K562 (cell line): ENCODE data around the gene ASB4. TPM values are rescaled to one million over a fixed set of nuclear protein-coding genes. Genes with fewer than 3 reads are reported as not detected.

ENCODE experiments used
- ATAC-seq: fragments of 200-7000 bp; cut with Tn5 transposase; 3 replicates; pipeline ENCODE4 v1.9.1; 2020; ENCODE audit warnings: moderate library complexity
- BruUV-seq: library from RNA; stranded (reverse); fragments of 400-500 nt; replicated peaks from 2 replicates; lab custom pipeline; 2021; lab: Mats Ljungman, UMichigan
- CTCF ChIA-PET: fragments of 300-600 bp; formaldehyde crosslinking; extraction: SDS; loops from one replicate; lab custom pipeline; 2021; ENCODE audit warnings: low intra/inter-chr PET ratio; lab: Yijun Ruan, JAX
- POLR2A ChIA-PET: fragments of 300-600, 350-650 bp; sonication (Branson Sonifier 250); formaldehyde crosslinking; extraction: SDS; loops from one replicate; lab custom pipeline; 2021; ENCODE audit warnings: antibody characterized with exemption, inconsistent platforms; lab: Yijun Ruan, JAX
- DNase-seq, 4 experiments: peaks; one replicate each; pipeline versions ENCODE4 v3.0.0 to v3.0.0-alpha.2; 2011 to 2018; ENCODE audit warnings: low spot score in 3 of 4, mixed read lengths in 3 of 4; ENCODE audit errors: extremely low read depth in 1 of 4
- FAIRE-seq: peaks from 2 replicates; lab custom pipeline; 2011; peaks lifted over from hg19 to GRCh38; lab: Jason Lieb, UNC
- H2AFZ ChIP-seq: 2 replicates; pipeline ENCODE4 v1.6.0; 2011; ENCODE audit warnings: low read depth, low read length, control low read depth, inconsistent platforms
- H3K27ac ChIP-seq: fragments of 200-600 bp; 3 replicates; pipeline ENCODE4 v1.8.0; 2011; ENCODE audit warnings: low read depth, mild to moderate bottlenecking, control low read depth, inconsistent platforms, low read length, moderate library complexity, mixed read lengths; ENCODE audit errors: extremely low read depth
- H3K27me3 ChIP-seq, 2 experiments: fragments of 300-600 bp in 1 of 2; 2 replicates in 1 of 2; 3 replicates in 1 of 2; pipeline versions ENCODE4 v1.6.0 to v1.8.0; 2011; ENCODE audit warnings: inconsistent platforms in 2 of 2, low read length in 2 of 2, mild to moderate bottlenecking in 1 of 2, mixed read lengths in 1 of 2, moderate library complexity in 1 of 2; ENCODE audit not compliant: control insufficient read depth in 2 of 2, insufficient read depth in 2 of 2
- H3K36me3 ChIP-seq: fragments of 300-600 bp; 3 replicates; pipeline ENCODE4 v1.8.0; 2011; ENCODE audit warnings: mild to moderate bottlenecking, low read length, inconsistent platforms; ENCODE audit not compliant: control insufficient read depth, insufficient read depth
- H3K4me1 ChIP-seq, 2 experiments: fragments of 200-600 bp in 1 of 2; replicated peaks in 1 of 2; 2 replicates in 1 of 2; 3 replicates in 1 of 2; pipeline versions ENCODE4 v1.5.1 to v1.8.0; 2011; ENCODE audit warnings: inconsistent platforms in 2 of 2, low read length in 2 of 2, mild to moderate bottlenecking in 1 of 2, mixed read lengths in 1 of 2, moderate library complexity in 1 of 2; ENCODE audit not compliant: control insufficient read depth in 2 of 2, insufficient read depth in 2 of 2
- H3K4me2 ChIP-seq: 2 replicates; pipeline ENCODE4 v1.6.1; 2011; ENCODE audit warnings: low read length, control low read depth, inconsistent platforms, mixed read lengths; ENCODE audit not compliant: insufficient read depth
- H3K4me3 ChIP-seq: fragments of 200-600 bp; sonication (generic), shearing (Covaris generic); 2 replicates; pipeline ENCODE4 v1.5.1; 2016; ENCODE audit warnings: control low read depth, inconsistent platforms
- H3K79me2 ChIP-seq: fragments of 200-600 bp; 3 replicates; pipeline ENCODE4 v1.8.0; 2011; ENCODE audit warnings: low read length, inconsistent platforms; ENCODE audit not compliant: control insufficient read depth, insufficient read depth
- H3K9ac ChIP-seq, 2 experiments: 2 replicates each; pipeline versions ENCODE4 v1.6.0 to v1.6.1; 2011; ENCODE audit warnings: low read depth in 2 of 2, low read length in 2 of 2, control low read depth in 1 of 2, inconsistent platforms in 1 of 2, mild to moderate bottlenecking in 1 of 2, mixed read lengths in 1 of 2; ENCODE audit not compliant: insufficient read depth in 1 of 2
- H3K9me1 ChIP-seq: one replicate; pipeline ENCODE4 v1.6.0; 2011; ENCODE audit warnings: inconsistent platforms, mild to moderate bottlenecking, low read length, moderate library complexity; ENCODE audit not compliant: control insufficient read depth, insufficient read depth
- H3K9me3 ChIP-seq: replicated peaks from 2 replicates; pipeline ENCODE4 v1.5.1; 2011; ENCODE audit warnings: low read depth, low read length, inconsistent platforms; ENCODE audit not compliant: control insufficient read depth, insufficient read depth
- H4K20me1 ChIP-seq: replicated peaks from 2 replicates; pipeline ENCODE4 v1.6.1; 2011; ENCODE audit warnings: low read length, inconsistent platforms, mixed read lengths; ENCODE audit not compliant: control insufficient read depth, insufficient read depth
- ARID1B ChIP-seq: fragments of 450-650 bp; IDR thresholded peaks from 2 replicates; pipeline ENCODE4 v1.6.1; 2016; ENCODE audit warnings: antibody characterized with exemption, mild to moderate bottlenecking, inconsistent platforms
- CEBPG ChIP-seq, 3 experiments: fragments of 200-800 bp in 1 of 3; sonication (Bioruptor generic) in 1 of 3; sonication (generic) in 1 of 3; formaldehyde crosslinking in 1 of 3; IDR thresholded peaks in 2 of 3; conservative IDR thresholded peaks in 1 of 3; 2 replicates each; pipeline versions ENCODE4 v1.6.1 to v1.8.0; 2016 to 2022; ENCODE audit warnings: missing compliant biosample characterization in 2 of 3, missing genetic modification characterization in 2 of 3, mild to moderate bottlenecking in 1 of 3, missing genetic modification reagents in 1 of 3
- HDAC6 ChIP-seq: IDR thresholded peaks from 2 replicates; pipeline ENCODE4 v1.6.1; 2012; ENCODE audit warnings: low read depth, mild to moderate bottlenecking, control low read depth, inconsistent platforms, low read length, moderate library complexity
- KLF10 ChIP-seq: fragments of 250-450 bp; sonication (Bioruptor Pico); IDR thresholded peaks from 2 replicates; pipeline ENCODE4 v1.6.1; 2021; ENCODE audit warnings: matching md5 sums
- NELFE ChIP-seq: IDR thresholded peaks from 2 replicates; pipeline ENCODE4 v1.6.1; 2011; ENCODE audit warnings: mild to moderate bottlenecking; ENCODE audit not compliant: insufficient read depth, insufficient read length
- NRF1 ChIP-seq, 2 experiments: fragments of 450-650 bp; IDR thresholded peaks in 1 of 2; conservative IDR thresholded peaks in 1 of 2; 2 replicates each; pipeline ENCODE4 v1.6.1; 2014; ENCODE audit warnings: mild to moderate bottlenecking in 2 of 2
- POLR2A ChIP-seq: fragments of 450-650 bp; conservative IDR thresholded peaks from 2 replicates; pipeline ENCODE4 v1.6.1; 2016
- SREBF2 ChIP-seq: sonication (generic); formaldehyde crosslinking; IDR thresholded peaks from 2 replicates; pipeline ENCODE4 v1.4.0; 2020; ENCODE audit warnings: mild to moderate bottlenecking, missing genetic modification reagents
- TCF15 ChIP-seq: fragments of 250-450 bp; sonication (Bioruptor Pico); IDR thresholded peaks from 2 replicates; pipeline ENCODE4 v1.8.0; 2022; ENCODE audit warnings: moderate library complexity, mild to moderate bottlenecking, inconsistent platforms
- ZNF143 ChIP-seq: sonication (generic); formaldehyde crosslinking; IDR thresholded peaks from 2 replicates; pipeline ENCODE4 v1.9.0; 2022; ENCODE audit warnings: mild to moderate bottlenecking, missing genetic modification reagents
- ZNF175 ChIP-seq: fragments of 200-800 bp; sonication (Bioruptor generic); IDR thresholded peaks from 2 replicates; pipeline ENCODE4 v1.6.1; 2016; ENCODE audit warnings: low read depth, mild to moderate bottlenecking, missing genetic modification characterization, missing compliant biosample characterization
- ZNF668 ChIP-seq: fragments of 250-450 bp; sonication (Bioruptor Pico); IDR thresholded peaks from 2 replicates; pipeline ENCODE4 v1.8.0; 2022; ENCODE audit warnings: mild to moderate bottlenecking, inconsistent platforms
- ZNF695 ChIP-seq: fragments of 450-650 bp; formaldehyde crosslinking; IDR thresholded peaks from 2 replicates; pipeline ENCODE4 v1.4.0; 2020; ENCODE audit warnings: mild to moderate bottlenecking, moderate library complexity
- WGBS: fragments of 100-300 bp; shearing (Covaris generic); methylation state at CpG from one replicate; pipeline ENCODE4 v1.1.6; 2016; ENCODE audit warnings: low coverage, mixed read lengths; ENCODE audit not compliant: insufficient coverage; ENCODE audit errors: missing lambda C conversion rate; 5-methylcytosine and 5-hydroxymethylcytosine counted together
- in situ Hi-C: fragments of 300-500 bp; cut with MboI; formaldehyde crosslinking; loops from 4 replicates; pipeline ENCODE4 v1.15.0; 2018; ENCODE audit warnings: inconsistent platforms, mixed read lengths
- intact Hi-C: fragments of 100-400 bp; cut with micrococcal nuclease; formaldehyde crosslinking; loops from 2 replicates; pipeline ENCODE4 v1.14.2; 2022
- polyA plus RNA-seq, 8 experiments: library from polyadenylated mRNA; depleted of rRNA in 4 of 8; stranded (reverse) in 5 of 8; unstranded in 3 of 8; fragments of >200 nt; fragmentation: Nextera tagmentation in 2 of 8; fragmentation: Illumina TruSeq in 1 of 8; extraction: Ambion mirVana in 2 of 8; extraction: Trizol in 1 of 8; gene quantifications; 2 replicates each; pipeline versions ENCODE4 v1.2.1 to v1.2.3, GENCODE V29; 2011 to 2014; ENCODE audit warnings: inconsistent platforms in 1 of 8, missing spikeins in 1 of 8
- total RNA-seq, 7 experiments: library from RNA; depleted of rRNA in 6 of 7; stranded (reverse); fragments of >200 nt in 6 of 7; fragmentation: Illumina TruSeq in 2 of 7; extraction: Trizol in 2 of 7; gene quantifications; 2 replicates each; pipeline versions ENCODE4 v1.2.1 to v1.2.3, GENCODE V29; 2011 to 2021; ENCODE audit warnings: low replicate concordance in 1 of 7
- TF ChIP-seq, protein P1 (sequence below), 2 experiments: fragments of 200-800 bp in 1 of 2; sonication (Bioruptor generic) in 1 of 2; sonication (generic) in 1 of 2; formaldehyde crosslinking in 1 of 2; IDR thresholded peaks in 1 of 2; conservative IDR thresholded peaks in 1 of 2; 2 replicates each; pipeline versions ENCODE4 v1.5.0 to v1.6.1; 2016 to 2020; ENCODE audit warnings: missing compliant biosample characterization in 1 of 2, missing genetic modification characterization in 1 of 2, missing genetic modification reagents in 1 of 2

Gene ASB4
- total and polyA plus RNA-seq, 9 of the 15 experiments (the other 6 are each of a cell fraction or from before 2014, with no cell fraction given): 0.03 to 0.07 TPM; not detected in 7

GRCh38 chr7:95535662-95536061 is 49.9 kb downstream of the ASB4 start:
- no peaks in the 10 kb centered on the region for H3K9me3 ChIP-seq
- no peaks in the 10 kb centered on the region for H4K20me1 ChIP-seq
- ATAC-seq: no peak
- no peak for FAIRE-seq
- no peaks in the 10 kb centered on the region for H3K27me3 ChIP-seq
- intact Hi-C loops: no loop called here
- H3K9me1 ChIP-seq: no peaks in the 10 kb centered on the region
- H3K9ac ChIP-seq: no peak overlapping the region
- no peaks in the 10 kb centered on the region for H3K36me3 ChIP-seq
- DNase-seq: no peak
- H2AFZ ChIP-seq: no peak overlapping the region
- TF ChIP-seq ZNF175 (CRISPR knock-in tag): no peak
- no peak for TF ChIP-seq CEBPG (CRISPR knock-in tag; IDR thresholded peaks at IDR 0.05)
- TF ChIP-seq CEBPG (tag; conservative IDR thresholded peaks at IDR 0.05 in 1 of 2, IDR thresholded peaks at IDR 0.05 in 1 of 2): no peak
- no peak for TF ChIP-seq ZNF668
- TF ChIP-seq HDAC6: no peak
- TF ChIP-seq, protein P1, sequence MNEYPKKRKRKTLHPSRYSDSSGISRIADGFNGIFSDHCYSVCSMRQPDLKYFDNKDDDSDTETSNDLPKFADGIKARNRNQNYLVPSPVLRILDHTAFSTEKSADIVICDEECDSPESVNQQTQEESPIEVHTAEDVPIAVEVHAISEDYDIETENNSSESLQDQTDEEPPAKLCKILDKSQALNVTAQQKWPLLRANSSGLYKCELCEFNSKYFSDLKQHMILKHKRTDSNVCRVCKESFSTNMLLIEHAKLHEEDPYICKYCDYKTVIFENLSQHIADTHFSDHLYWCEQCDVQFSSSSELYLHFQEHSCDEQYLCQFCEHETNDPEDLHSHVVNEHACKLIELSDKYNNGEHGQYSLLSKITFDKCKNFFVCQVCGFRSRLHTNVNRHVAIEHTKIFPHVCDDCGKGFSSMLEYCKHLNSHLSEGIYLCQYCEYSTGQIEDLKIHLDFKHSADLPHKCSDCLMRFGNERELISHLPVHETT (CRISPR knock-in tag; conservative IDR thresholded peaks at IDR 0.05 in 1 of 2, IDR thresholded peaks at IDR 0.05 in 1 of 2): no peak
- TF ChIP-seq POLR2A: no peak
- TF ChIP-seq TCF15 (CRISPR knock-in tag): no peak
- TF ChIP-seq ZNF143 (CRISPR knock-in tag): no peak
- no peak for TF ChIP-seq KLF10
- TF ChIP-seq NELFE: no peak
- no peak for TF ChIP-seq NRF1 (conservative IDR thresholded peaks at IDR 0.05 in 1 of 2, IDR thresholded peaks at IDR 0.05 in 1 of 2)
- TF ChIP-seq ARID1B: no peak
- TF ChIP-seq ZNF695 (CRISPR knock-in tag): no peak
- no peak for TF ChIP-seq SREBF2 (CRISPR knock-in tag)
- BruUV-seq: no TSS peak
- H3K4me1 ChIP-seq: no peaks in the 10 kb centered on the region
- no peak overlapping the region for H3K4me3 ChIP-seq
- no peak overlapping the region for H3K27ac ChIP-seq
- WGBS: 0% methylated on average over 1 of the region's 1 CpG
- ChIA-PET POLR2A (interaction anchor here (1.5 kb wide), 1 partner anchor 150 kb away, joined by 3 read pairs; no protein-coding TSS in a partner anchor), CTCF (no interaction called here)
- no peak overlapping the region for H3K4me2 ChIP-seq
- H3K79me2 ChIP-seq: no peaks in the 10 kb centered on the region
- in situ Hi-C loops: no loop called here
